HG03280 (cell line): Measurements from ENCODE around the gene RNF123.
A peak's percentile ranks its signal among the peaks of the same experiment; 100 is the strongest.

ENCODE experiments used
- ATAC-seq: cut with Tn5 transposase; IDR thresholded peaks from one replicate; pipeline ENCODE4 v1.9.1; 2021; ENCODE audit warnings: mild to moderate bottlenecking, moderate library complexity; ENCODE audit not compliant: unreplicated experiment

The RNF123 gene

GRCh38 chr3:49700453-49701128 is 11.2 kb downstream of the RNF123 start:
- ATAC-seq, result no peak

GRCh38 chr3:49701388-49702077 is 12.2 kb downstream of the RNF123 start:
- ATAC-seq, result no peak

GRCh38 chr3:49702672-49703071 is 13.3 kb downstream of the RNF123 start:
- no peak for ATAC-seq

GRCh38 chr3:49703443-49703927 is 14.1 kb downstream of the RNF123 start:
- peak; percentile 69 for ATAC-seq

GRCh38 chr3:49703956-49704355 is 14.6 kb downstream of the RNF123 start:
- no peak for ATAC-seq

DNA sequence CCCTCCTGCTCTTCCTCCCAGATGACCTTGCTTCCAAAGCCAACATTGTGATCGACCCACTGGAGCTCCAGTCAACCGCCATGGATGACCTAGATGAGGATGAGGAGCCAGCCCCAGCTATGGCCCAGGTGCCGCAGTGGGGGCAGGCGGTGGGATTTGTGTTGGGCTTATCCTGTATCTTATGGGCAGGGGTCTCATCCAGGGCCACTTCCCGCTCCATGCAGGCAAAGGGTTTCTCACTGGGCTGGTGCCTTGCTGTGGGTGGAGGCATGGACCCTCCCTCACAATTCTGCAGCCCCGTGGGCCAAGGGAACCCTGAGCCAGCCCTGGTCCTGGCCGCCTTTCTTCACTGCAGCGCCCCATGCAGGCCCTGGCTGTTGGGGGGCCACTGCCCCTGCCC is 15.3 kb downstream of the RNF123 start:
- no peak for ATAC-seq

DNA sequence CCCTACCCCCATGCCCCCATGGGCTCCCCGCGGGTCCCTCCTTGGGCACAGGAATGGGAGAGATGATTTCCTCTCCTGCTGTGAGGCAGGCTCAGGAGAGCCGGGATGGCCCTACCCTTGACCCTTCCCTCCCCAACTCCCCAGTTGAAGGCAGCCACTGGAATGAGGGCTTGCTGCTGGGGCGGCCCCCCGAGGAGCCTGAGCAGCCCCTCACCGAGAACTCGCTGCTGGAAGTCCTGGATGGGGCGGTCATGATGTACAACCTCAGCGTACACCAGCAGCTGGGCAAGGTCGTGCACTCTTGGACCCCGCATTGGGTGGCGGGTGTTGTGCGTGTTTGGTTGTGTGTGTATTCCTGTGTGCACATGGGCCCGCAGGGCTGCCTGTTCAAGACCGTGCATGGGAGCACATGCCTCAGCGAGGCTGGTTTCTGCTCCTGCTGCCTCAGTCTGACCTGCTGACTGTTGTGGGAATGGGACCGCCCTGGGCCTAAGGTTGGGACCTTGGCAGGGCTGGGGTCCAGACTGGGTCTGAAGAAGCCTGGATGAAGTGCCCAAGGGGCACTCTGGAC is 16.1 kb downstream of the RNF123 start:
- no peak for ATAC-seq

DNA sequence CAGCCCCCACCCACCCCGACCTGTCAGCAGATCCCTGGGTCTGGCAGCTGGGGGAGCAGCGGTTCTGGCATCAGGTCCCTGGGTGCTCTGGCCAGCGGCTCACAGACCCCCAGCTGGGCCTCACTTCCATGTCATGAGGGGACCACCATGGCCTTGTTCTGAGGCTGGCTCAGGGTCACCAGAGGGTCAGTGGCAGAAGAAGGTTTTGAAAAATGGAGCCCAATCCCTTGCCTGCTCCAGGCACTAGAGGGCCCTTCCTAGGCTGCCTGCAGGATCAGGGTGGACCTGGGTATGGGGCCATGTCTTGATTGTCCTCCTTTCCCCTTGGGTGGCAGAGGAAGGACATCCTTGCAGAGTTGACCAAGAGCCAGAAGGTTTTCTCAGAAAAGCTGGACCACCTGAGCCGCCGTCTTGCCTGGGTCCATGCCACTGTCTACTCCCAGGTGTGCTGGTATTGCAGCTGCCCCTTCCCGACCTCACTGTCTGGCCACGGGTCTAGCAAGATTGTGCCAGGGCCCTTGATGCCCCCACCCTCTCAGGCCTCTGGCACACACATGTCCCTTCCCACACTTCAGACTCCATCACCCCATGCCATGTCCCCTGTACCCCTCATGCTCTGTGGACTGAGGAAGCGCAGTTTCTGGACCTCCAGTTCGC is 17.2 kb downstream of the RNF123 start:
- ATAC-seq, result no peak

GRCh38 chr3:49707113-49707480 is 17.7 kb downstream of the RNF123 start:
- ATAC-seq, result no peak

DNA sequence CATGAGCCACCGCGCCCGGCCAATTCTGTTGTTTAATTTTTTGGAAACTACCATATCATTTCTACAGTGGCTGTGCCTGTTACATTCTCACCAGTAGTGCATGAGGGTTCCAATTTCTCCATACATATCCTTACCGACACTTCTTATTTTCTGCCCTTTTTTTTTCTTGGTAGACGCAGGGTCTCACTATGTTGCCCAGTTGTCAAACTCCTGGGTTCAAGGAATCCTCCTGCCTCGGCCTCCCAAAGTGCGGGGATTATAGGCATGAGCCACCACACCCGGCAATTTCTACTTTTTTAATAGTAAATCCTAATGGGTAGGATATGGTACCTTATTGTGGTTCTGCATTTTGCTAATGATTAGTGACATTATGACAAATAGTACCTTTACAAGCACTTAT is 20.5 kb downstream of the RNF123 start:
- no peak for ATAC-seq

- no peak for ATAC-seq
Measured at GRCh38 chr3:49711489-49711888, 22.1 kb downstream of the RNF123 start.

DNA sequence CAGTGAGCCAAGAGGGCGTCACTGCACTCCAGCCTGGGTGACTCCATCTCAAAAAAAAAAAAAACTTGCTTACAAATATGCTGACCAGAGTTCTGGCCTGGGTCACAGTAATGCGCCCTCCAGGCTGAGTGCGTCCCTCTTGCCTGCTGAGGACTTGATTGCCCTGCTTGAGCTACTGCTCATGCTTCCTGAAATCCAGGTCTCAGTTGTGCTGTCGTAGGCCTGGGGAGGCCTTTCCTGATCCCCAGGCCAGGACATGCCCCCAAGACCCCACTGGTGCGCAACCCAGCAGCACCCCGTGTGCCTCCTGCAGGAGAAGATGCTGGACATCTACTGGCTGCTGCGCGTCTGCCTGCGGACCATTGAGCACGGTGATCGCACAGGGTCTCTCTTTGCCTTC is 22.8 kb downstream of the RNF123 start:
- ATAC-seq, result no peak

- ATAC-seq, result no peak
Measured at GRCh38 chr3:49712631-49713317, 23.4 kb downstream of the RNF123 start.

GRCh38 chr3:49713336-49714105 is 24.2 kb downstream of the RNF123 start:
- no peak for ATAC-seq

DNA sequence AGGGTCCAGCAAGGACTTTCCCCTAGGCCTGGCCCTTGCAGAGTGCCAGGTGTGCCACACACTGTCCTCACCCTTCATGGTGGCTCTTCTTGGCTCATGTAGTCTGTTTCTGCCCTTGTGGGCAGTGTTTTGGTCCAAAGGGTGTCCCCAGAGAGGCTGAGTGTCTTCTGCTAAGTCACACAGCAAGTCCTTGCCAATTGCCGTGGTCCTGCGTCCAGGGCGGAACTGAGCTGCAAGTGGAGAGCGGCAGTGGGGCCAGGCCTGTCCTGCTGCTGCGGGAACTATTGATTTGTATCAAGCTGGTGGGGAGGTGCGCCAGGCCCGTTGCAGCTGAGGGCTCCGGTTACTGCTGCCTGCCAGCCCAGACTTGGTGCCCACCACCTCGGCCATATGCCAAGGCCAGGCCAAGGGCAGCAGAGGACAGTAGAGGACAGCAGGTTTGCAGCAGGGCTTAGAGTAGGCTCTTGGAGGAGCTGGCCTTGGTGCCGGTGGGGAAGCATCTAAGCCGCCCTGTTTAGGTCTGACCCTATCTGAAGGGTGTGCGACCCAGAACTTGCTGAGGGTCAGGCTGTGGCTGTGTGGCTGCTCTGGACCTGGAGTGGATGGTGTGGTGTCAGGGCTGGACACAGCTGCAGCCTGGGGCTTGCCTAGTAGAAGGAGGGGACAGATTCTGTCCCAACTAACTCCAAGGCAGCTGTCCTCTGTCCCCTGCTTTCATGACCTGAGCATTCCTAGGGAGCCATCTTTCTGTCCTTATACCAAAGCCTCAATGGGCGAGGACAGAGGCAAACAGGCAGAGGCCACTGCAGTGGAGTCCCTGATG is 25.6 kb downstream of the RNF123 start:
- ATAC-seq, result no peak

- no peak for ATAC-seq
Measured at GRCh38 chr3:49715611-49716121, 26.3 kb downstream of the RNF123 start.

- no peak for ATAC-seq
Measured at GRCh38 chr3:49716169-49716568, 26.8 kb downstream of the RNF123 start.

GRCh38 chr3:49716691-49717210 is 27.4 kb downstream of the RNF123 start:
- no peak for ATAC-seq
